DND-41 (cell line): Measurements from ENCODE around the gene CAPG.
"Not testable (repeated sequence)": the region's sequence is repeated elsewhere in the genome, so short reads cannot be mapped to it uniquely, and the experiment has no call there.

ENCODE experiments used
- ATAC-seq: fragments of 200-7000 bp; cut with Tn5 transposase; 3 replicates; pipeline ENCODE4 v1.9.1; 2021; ENCODE audit warnings: low read depth; ENCODE audit not compliant: insufficient read depth
- DNase-seq: peaks from one replicate; pipeline ENCODE4 v3.0.0-alpha.2; 2020
- H2AFZ ChIP-seq: 2 replicates; pipeline ENCODE4 v1.6.0; 2012; ENCODE audit warnings: low read depth, low read length
- H3K27ac ChIP-seq: 2 replicates; pipeline ENCODE4 v1.5.1; 2012; ENCODE audit warnings: low read length, inconsistent platforms
- H3K27me3 ChIP-seq: fragments of 200-600 bp; sonication (generic); 2 replicates; pipeline ENCODE4 v1.6.0; 2012; ENCODE audit warnings: low read length, mild to moderate bottlenecking, inconsistent platforms; ENCODE audit not compliant: insufficient read depth, poor library complexity
- H3K36me3 ChIP-seq: 2 replicates; pipeline ENCODE4 v1.5.1; 2012; ENCODE audit warnings: low read length, inconsistent platforms; ENCODE audit not compliant: insufficient read depth
- H3K4me1 ChIP-seq: 2 replicates; pipeline ENCODE4 v1.5.1; 2012; ENCODE audit warnings: mild to moderate bottlenecking, low read length; ENCODE audit not compliant: insufficient read depth
- H3K4me2 ChIP-seq: 2 replicates; pipeline ENCODE4 v1.6.0; 2012; ENCODE audit warnings: mild to moderate bottlenecking, moderate library complexity, low read length, inconsistent platforms; ENCODE audit not compliant: insufficient read depth
- H3K4me3 ChIP-seq, 2 experiments: fragments of 200-600 bp in 1 of 2; shearing (Covaris generic) in 1 of 2; 2 replicates each; pipeline ENCODE4 v1.5.1; 2012 to 2016; ENCODE audit warnings: inconsistent platforms in 2 of 2, low read length in 2 of 2, mild to moderate bottlenecking in 2 of 2, low read depth in 1 of 2, moderate library complexity in 1 of 2
- H3K79me2 ChIP-seq: 2 replicates; pipeline ENCODE4 v1.6.0; 2012; ENCODE audit warnings: low read length, inconsistent platforms; ENCODE audit not compliant: insufficient read depth
- H3K9ac ChIP-seq: 2 replicates; pipeline ENCODE4 v1.6.0; 2012; ENCODE audit warnings: low read depth, mild to moderate bottlenecking, inconsistent platforms, low read length, moderate library complexity
- H3K9me3 ChIP-seq: 2 replicates; pipeline ENCODE4 v1.5.1; 2012; ENCODE audit warnings: low read length, moderate library complexity, mild to moderate bottlenecking, inconsistent platforms; ENCODE audit not compliant: insufficient read depth, severe bottlenecking
- H4K20me1 ChIP-seq: 2 replicates; pipeline ENCODE4 v1.6.0; 2012; ENCODE audit warnings: low read length; ENCODE audit not compliant: insufficient read depth
- CTCF ChIP-seq: IDR thresholded peaks from 2 replicates; pipeline ENCODE4 v1.5.1; 2012; ENCODE audit warnings: borderline replicate concordance, low read length, moderate library complexity, mild to moderate bottlenecking; ENCODE audit not compliant: poor library complexity, severe bottlenecking; ENCODE audit errors: extremely low read depth
- EZH2 ChIP-seq: IDR thresholded peaks from 3 replicates; pipeline ENCODE4 v1.6.1; 2012; ENCODE audit warnings: borderline replicate concordance, low read depth, mild to moderate bottlenecking, moderate library complexity, low read length, inconsistent platforms; ENCODE audit not compliant: severe bottlenecking

Gene CAPG

DNA sequence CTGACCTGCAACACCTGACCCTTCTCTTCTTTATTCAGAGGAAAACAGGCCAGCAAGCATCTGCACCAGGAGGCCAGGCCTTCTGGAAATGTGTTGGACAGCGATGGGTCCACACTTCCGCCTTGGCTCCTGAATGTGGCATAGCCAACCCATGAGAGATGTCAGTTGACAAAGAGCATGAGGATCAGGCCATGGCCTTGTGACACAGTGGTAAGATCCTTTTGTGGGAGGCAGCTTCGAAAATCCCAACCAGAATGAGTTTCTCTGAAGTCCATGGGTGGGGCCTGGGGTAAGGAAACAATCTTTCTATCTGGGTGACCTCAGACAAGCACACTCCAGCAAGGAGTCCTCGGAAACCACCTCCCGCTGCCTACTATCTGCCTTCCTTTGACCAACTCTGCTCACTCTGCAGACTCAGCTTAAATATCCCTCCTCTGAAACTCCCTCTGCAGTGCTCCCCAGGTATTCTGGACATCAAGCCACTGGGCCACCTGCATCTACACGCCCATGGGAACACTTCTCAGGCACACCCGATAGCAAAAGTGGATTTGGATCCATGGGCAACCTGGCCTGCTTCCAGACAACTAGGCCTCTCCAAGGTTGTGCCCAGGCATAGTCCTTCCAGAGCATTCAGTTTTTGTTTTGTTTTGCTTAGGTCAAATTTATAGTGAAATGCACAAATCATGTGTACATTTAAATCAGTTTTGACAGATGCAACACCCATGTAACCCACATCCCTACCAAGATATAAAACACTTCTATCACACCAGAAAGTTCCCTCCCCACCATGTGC lies 4.8 kb upstream of the CAPG start:
- peaks cover 63% of the 10 kb centered on the region for H3K79me2 ChIP-seq
- peak overlapping the region; percentile 85 for H3K27ac ChIP-seq
- no peaks in the 10 kb centered on the region for H3K9me3 ChIP-seq
- no peak for TF ChIP-seq EZH2
- no peak for TF ChIP-seq CTCF
- H3K4me1 ChIP-seq, result peaks cover 61% of the 10 kb centered on the region
- no peaks in the 10 kb centered on the region; the same call in 1 of the 2 replicates for H3K36me3 ChIP-seq
- DNase-seq (no peak), ATAC-seq (no peak)
- peak overlapping the region; percentile 67; the same call in 1 of the 2 replicates for H3K9ac ChIP-seq
- no peaks in the 10 kb centered on the region for H4K20me1 ChIP-seq
- H3K27me3 ChIP-seq, result no peaks in the 10 kb centered on the region
- no peak overlapping the region for H2AFZ ChIP-seq
- H3K4me3 ChIP-seq, result 0 out of 4 replicates have a peak overlapping the region, but pooled peaks of 1 of the 2 experiments have one; percentile 66
- H3K4me2 ChIP-seq, result peak overlapping the region; percentile 72; the same call in 1 of the 2 replicates

- not testable (repeated sequence) for H3K36me3 ChIP-seq, DNase-seq, H3K27me3 ChIP-seq, H3K9me3 ChIP-seq, H2AFZ ChIP-seq, H4K20me1 ChIP-seq, ATAC-seq
- Histone ChIP-seq H3K4me1 (peaks cover 61% of the 10 kb centered on the region), H3K79me2 (peaks cover 68% of the 10 kb centered on the region), H3K9ac (peak overlapping the region; percentile 67), H3K4me2 (peak overlapping the region; percentile 72), H3K27ac (peak overlapping the region; percentile 85), H3K4me3 (peak overlapping the region; percentile 18 to 66; a peak in 3 of 4 replicates)
Measured at GRCh38 chr2:85414421-85414759, 4.2 kb upstream of the CAPG start.

DNA sequence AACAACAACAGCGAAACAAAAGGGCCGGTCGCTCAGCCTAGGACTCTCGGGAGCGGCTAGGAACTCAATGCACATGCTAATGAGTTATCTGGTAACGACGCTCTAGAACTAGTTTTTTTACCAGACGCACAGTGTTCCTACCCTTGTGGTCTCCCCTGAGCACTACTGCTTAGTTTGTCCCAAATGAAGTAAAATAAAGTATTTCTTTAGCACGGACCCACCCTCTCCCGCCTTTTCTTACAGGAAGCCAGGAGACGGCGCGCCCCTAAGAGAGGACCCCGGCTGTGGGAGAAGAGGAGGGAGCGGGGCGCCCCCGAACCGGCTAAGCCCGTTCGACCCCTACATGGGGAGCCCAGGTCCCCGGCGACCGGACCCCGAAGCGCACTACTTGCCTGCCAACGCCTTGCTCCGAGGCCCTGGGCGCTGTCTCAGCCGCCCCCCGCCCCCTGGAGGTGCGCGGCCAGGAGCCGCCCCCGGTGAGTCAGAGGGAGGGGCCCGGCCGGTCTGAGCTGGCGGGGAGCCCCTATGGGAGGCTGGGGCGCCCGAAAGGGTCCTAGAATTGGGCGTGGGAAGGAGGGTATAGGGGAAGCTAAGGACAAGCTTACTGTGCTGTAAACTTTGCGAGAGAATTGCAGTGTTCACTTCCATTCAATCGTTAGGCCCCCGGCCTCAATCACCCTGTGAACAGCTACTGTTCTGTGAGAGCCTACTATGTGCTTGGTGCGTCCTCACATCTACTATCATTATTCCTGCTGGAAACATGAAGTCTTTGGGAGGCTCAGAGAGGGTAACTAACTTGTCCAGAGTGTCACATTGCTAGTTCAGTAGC lies 3.6 kb upstream of the CAPG start:
- Histone ChIP-seq H3K79me2 (peaks cover 65% of the 10 kb centered on the region), H3K27ac (peak overlapping the region; percentile 85), H3K4me3 (peak overlapping the region; percentile 18 to 66; a peak in 3 of 4 replicates), H3K9me3 (no peaks in the 10 kb centered on the region), H3K36me3 (no peaks in the 10 kb centered on the region; the same call in 1 of the 2 replicates), H3K4me2 (peak overlapping the region; percentile 72), H3K27me3 (no peaks in the 10 kb centered on the region), H2AFZ (peak overlapping the region; percentile 57), H4K20me1 (no peaks in the 10 kb centered on the region), H3K9ac (peak overlapping the region; percentile 67), H3K4me1 (peaks cover 61% of the 10 kb centered on the region)
- TF ChIP-seq CTCF (no peak), EZH2 (no peak)
- DNase-seq (peak; percentile 63), ATAC-seq (peak; percentile 33)

GRCh38 chr2:85411405-85411748 lies 1.2 kb upstream of the CAPG start:
- no peaks in the 10 kb centered on the region; the same call in 1 of the 2 replicates for H3K36me3 ChIP-seq
- H3K9ac ChIP-seq, result peak overlapping the region; percentile 59
- H3K9me3 ChIP-seq, result no peaks in the 10 kb centered on the region
- peak overlapping the region; percentile 96 for H3K27ac ChIP-seq
- H2AFZ ChIP-seq, result no peak overlapping the region
- H3K4me2 ChIP-seq, result peak overlapping the region; percentile 66
- peaks cover 76% of the 10 kb centered on the region for H3K4me1 ChIP-seq
- no peak for DNase-seq
- peak overlapping the region in 1 of 2 experiments; percentile 28; a peak in 1 of 4 replicates for H3K4me3 ChIP-seq
- no peak for ATAC-seq
- peaks cover 72% of the 10 kb centered on the region for H3K79me2 ChIP-seq
- no peaks in the 10 kb centered on the region for H4K20me1 ChIP-seq
- no peaks in the 10 kb centered on the region for H3K27me3 ChIP-seq
- no peak for TF ChIP-seq CTCF
- no peak for TF ChIP-seq EZH2
